ENCODE results near the gene USP31.
"Not testable (repeated sequence)": the region's sequence is repeated elsewhere in the genome, so short reads cannot be mapped to it uniquely, and the experiment has no call there.

- TF ChIP-seq, protein P1, sequence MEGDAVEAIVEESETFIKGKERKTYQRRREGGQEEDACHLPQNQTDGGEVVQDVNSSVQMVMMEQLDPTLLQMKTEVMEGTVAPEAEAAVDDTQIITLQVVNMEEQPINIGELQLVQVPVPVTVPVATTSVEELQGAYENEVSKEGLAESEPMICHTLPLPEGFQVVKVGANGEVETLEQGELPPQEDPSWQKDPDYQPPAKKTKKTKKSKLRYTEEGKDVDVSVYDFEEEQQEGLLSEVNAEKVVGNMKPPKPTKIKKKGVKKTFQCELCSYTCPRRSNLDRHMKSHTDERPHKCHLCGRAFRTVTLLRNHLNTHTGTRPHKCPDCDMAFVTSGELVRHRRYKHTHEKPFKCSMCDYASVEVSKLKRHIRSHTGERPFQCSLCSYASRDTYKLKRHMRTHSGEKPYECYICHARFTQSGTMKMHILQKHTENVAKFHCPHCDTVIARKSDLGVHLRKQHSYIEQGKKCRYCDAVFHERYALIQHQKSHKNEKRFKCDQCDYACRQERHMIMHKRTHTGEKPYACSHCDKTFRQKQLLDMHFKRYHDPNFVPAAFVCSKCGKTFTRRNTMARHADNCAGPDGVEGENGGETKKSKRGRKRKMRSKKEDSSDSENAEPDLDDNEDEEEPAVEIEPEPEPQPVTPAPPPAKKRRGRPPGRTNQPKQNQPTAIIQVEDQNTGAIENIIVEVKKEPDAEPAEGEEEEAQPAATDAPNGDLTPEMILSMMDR (IDR thresholded peaks at IDR 0.05), result not testable (repeated sequence)
- TF ChIP-seq POLR2AphosphoS5, POLR2A, EP300 (IDR thresholded peaks at IDR 0.05): not testable (repeated sequence)
These were observed 55.1 kb downstream of the USP31 start for GRCh38 chr16:23094136-23094535.
